ENCODE measurements around the gene ATP8A2. TPM values are rescaled to one million over a fixed set of nuclear protein-coding genes. Genes with fewer than 3 reads are reported as not detected.

The ATP8A2 gene
- total RNA-seq, 1 donor from 2014 or later = 4.2 TPM

DNA sequence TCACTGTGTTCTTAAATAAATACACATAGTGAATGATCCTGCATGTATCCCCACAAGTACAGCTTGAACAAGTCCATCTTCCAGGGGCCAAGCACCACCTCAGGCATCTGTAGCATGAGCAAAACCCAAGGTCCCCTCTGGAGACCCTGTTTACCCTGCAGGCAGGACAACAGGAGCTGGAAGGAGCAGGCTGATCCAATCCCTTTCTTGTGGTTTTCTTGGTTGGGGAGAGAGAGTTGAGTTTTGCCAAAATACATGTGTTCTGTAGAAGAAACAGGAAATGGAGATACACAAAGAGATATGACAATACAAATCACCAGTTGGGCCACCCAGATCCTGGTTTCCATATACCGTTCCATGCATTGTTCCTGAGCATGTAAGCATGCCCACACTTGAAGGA lies 587.2 kb downstream of the ATP8A2 start:
- Mint-ChIP-seq H3K4me1 (no peaks in the 10 kb centered on the region), H3K9me3 (peaks cover 15% of the 10 kb centered on the region)

DNA sequence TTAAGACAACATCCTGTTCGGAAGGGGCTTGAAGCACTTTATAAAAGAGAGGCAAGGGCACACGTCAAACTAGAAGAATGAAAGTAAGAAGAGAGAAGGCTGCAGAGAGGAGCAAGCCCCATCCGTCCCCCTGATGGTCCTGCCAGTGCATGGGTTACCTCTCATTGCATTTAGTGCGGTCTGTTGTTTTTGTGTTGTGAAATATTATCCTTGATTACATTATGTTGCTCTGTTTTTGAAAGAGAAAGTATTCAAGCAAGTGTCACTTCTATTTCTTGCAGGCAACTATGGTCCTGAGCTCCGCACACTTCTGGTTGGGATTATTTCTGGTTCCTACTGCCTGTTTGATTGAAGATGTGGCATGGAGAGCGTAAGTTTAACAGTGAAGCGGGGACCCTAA lies 589.5 kb downstream of the ATP8A2 start:
- H3K4me3 Mint-ChIP-seq = no peak overlapping the region
- Histone ChIP-seq H3K4me2 (no peak overlapping the region), H3K27ac (no peak overlapping the region), H3K9ac (no peak overlapping the region), H3K4me1 (no peaks in the 10 kb centered on the region), H3K36me3 (peaks cover 7% of the 10 kb centered on the region), H4K20me1 (ENCODE audit: low read depth) (no peaks in the 10 kb centered on the region), H3K4me3 (no peak overlapping the region), H2AFZ (replicated peaks) (no peak overlapping the region), H3K27me3 (no peaks in the 10 kb centered on the region), H3K9me3 (ENCODE audit: low read depth) (peaks cover 4% of the 10 kb centered on the region), H3F3A (ENCODE audit: low read depth) (no peaks in the 10 kb centered on the region), H3K79me2 (ENCODE audit: low read depth) (no peaks in the 10 kb centered on the region)
- no peaks in the 10 kb centered on the region for H3K27me3 Mint-ChIP-seq (ENCODE audit: insufficient read depth, low read depth)
- TF ChIP-seq, protein P1, sequence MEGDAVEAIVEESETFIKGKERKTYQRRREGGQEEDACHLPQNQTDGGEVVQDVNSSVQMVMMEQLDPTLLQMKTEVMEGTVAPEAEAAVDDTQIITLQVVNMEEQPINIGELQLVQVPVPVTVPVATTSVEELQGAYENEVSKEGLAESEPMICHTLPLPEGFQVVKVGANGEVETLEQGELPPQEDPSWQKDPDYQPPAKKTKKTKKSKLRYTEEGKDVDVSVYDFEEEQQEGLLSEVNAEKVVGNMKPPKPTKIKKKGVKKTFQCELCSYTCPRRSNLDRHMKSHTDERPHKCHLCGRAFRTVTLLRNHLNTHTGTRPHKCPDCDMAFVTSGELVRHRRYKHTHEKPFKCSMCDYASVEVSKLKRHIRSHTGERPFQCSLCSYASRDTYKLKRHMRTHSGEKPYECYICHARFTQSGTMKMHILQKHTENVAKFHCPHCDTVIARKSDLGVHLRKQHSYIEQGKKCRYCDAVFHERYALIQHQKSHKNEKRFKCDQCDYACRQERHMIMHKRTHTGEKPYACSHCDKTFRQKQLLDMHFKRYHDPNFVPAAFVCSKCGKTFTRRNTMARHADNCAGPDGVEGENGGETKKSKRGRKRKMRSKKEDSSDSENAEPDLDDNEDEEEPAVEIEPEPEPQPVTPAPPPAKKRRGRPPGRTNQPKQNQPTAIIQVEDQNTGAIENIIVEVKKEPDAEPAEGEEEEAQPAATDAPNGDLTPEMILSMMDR (IDR thresholded peaks at IDR 0.05) = no peak
- no peak for TF ChIP-seq EZH2phosphoT487 (IDR thresholded peaks at IDR 0.05)
- no peak for TF ChIP-seq EZH2 (IDR thresholded peaks at IDR 0.05)
- H3K4me1 Mint-ChIP-seq = no peaks in the 10 kb centered on the region
- no peaks in the 10 kb centered on the region for H3K36me3 Mint-ChIP-seq
- no peak for DNase-seq (ENCODE audit: low spot score)
- H3K9me3 Mint-ChIP-seq = peaks cover 11% of the 10 kb centered on the region
- H3K27ac Mint-ChIP-seq = no peak overlapping the region

More for the DNA sequence above, 587.2 kb downstream of the ATP8A2 start:
- TF ChIP-seq EZH2 (IDR thresholded peaks at IDR 0.05) (no peak), EZH2phosphoT487 (IDR thresholded peaks at IDR 0.05) (no peak)
- TF ChIP-seq, protein P1 (IDR thresholded peaks at IDR 0.05) = no peak
- H3K4me3 ChIP-seq = no peak overlapping the region
- H3K79me2 ChIP-seq (ENCODE audit: low read depth) = no peaks in the 10 kb centered on the region
- H3K36me3 Mint-ChIP-seq = no peaks in the 10 kb centered on the region
- no peak overlapping the region for H3K27ac Mint-ChIP-seq
- H3K27me3 ChIP-seq = no peaks in the 10 kb centered on the region
- no peaks in the 10 kb centered on the region for H3K27me3 Mint-ChIP-seq (ENCODE audit: insufficient read depth, low read depth)
- no peaks in the 10 kb centered on the region for H3K4me1 ChIP-seq
- DNase-seq (ENCODE audit: low spot score) = no peak
- no peak overlapping the region for H3K4me3 Mint-ChIP-seq
- H3K27ac ChIP-seq = no peak overlapping the region
- no peak overlapping the region for H3K9ac ChIP-seq
- no peak overlapping the region for H2AFZ ChIP-seq (replicated peaks)
- peaks cover 4% of the 10 kb centered on the region for H3K9me3 ChIP-seq (ENCODE audit: low read depth)
- H3K4me2 ChIP-seq = no peak overlapping the region
- H4K20me1 ChIP-seq (ENCODE audit: low read depth) = no peaks in the 10 kb centered on the region
- H3K36me3 ChIP-seq = peaks cover 7% of the 10 kb centered on the region
- H3F3A ChIP-seq (ENCODE audit: low read depth) = no peaks in the 10 kb centered on the region

DNA sequence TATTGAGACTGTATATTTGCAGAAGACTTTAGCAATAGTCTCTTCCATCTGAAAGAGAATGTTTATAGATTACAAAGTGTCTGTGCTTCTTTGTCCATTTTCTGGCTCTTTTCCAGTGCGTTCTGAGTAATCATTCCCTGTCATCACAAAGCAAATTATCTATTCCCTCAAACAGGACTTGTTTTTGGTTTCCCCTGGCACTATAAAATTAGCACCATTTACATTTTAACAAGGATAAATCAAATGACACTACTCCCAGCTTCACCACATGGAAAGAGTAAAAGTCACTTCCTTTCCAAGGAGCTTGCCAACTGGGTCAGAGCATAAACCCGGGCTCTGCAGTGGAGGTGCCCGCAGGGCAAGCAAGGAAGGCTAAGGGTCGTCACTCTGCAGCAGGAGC lies 591.9 kb downstream of the ATP8A2 start:
- TF ChIP-seq, protein P1 (IDR thresholded peaks at IDR 0.05) = no peak
- TF ChIP-seq EZH2 (IDR thresholded peaks at IDR 0.05) (no peak), EZH2phosphoT487 (IDR thresholded peaks at IDR 0.05) (no peak)
- Mint-ChIP-seq H3K27ac (no peak overlapping the region), H3K27me3 (ENCODE audit: insufficient read depth, low read depth) (no peaks in the 10 kb centered on the region), H3K4me1 (no peaks in the 10 kb centered on the region), H3K36me3 (no peaks in the 10 kb centered on the region), H3K4me3 (no peak overlapping the region), H3K9me3 (no peaks in the 10 kb centered on the region)
- H3K4me1 ChIP-seq = peaks cover 11% of the 10 kb centered on the region
- H3K27me3 ChIP-seq = no peaks in the 10 kb centered on the region
- no peak overlapping the region for H3K4me2 ChIP-seq
- DNase-seq (ENCODE audit: low spot score) = no peak
- H3K9me3 ChIP-seq (ENCODE audit: low read depth) = no peaks in the 10 kb centered on the region
- no peaks in the 10 kb centered on the region for H4K20me1 ChIP-seq (ENCODE audit: low read depth)
- H3K9ac ChIP-seq = no peak overlapping the region
- H3K79me2 ChIP-seq (ENCODE audit: low read depth) = no peaks in the 10 kb centered on the region
- no peak overlapping the region for H3K4me3 ChIP-seq
- no peak overlapping the region for H3K27ac ChIP-seq
- H2AFZ ChIP-seq (replicated peaks) = no peak overlapping the region
- no peaks in the 10 kb centered on the region for H3K36me3 ChIP-seq
- no peaks in the 10 kb centered on the region for H3F3A ChIP-seq (ENCODE audit: low read depth)

All from neural progenitor cell (in vitro differentiated cells).